ENCODE results near the gene TMEM175. TPM values are rescaled to one million over a fixed set of nuclear protein-coding genes. Genes with fewer than 3 reads are reported as not detected.

The TMEM175 gene
- total and polyA plus RNA-seq, 9 of the 15 experiments (the other 6 are each of a cell fraction or from before 2014, with no cell fraction given): 0.13 to 30.9 (median 9.4) TPM

- TF ChIP-seq HMBOX1 (IDR thresholded peaks at IDR 0.05) (no peak), GATA2 (CRISPR knock-in tag; IDR thresholded peaks at IDR 0.05) (no peak), POLR3A (IDR thresholded peaks at IDR 0.05; ENCODE audit: borderline replicate concordance, extremely low read depth, insufficient read depth, insufficient read length) (no peak), ZNF316 (IDR thresholded peaks at IDR 0.05) (no peak), CBFA2T3 (IDR thresholded peaks at IDR 0.05) (no peak), ZNF3 (CRISPR knock-in tag; IDR thresholded peaks at IDR 0.05) (no peak), CBX8 (IDR thresholded peaks at IDR 0.05; ENCODE audit: borderline replicate concordance, extremely low read depth, low read depth, low read length, poor library complexity, severe bottlenecking) (no peak), ZNF79 (CRISPR knock-in tag; IDR thresholded peaks at IDR 0.05; ENCODE audit: low read depth) (no peak), ZNF224 (CRISPR knock-in tag; IDR thresholded peaks at IDR 0.05) (no peak), HNRNPK (IDR thresholded peaks at IDR 0.05; ENCODE audit: low read depth, low read length, poor library complexity, severe bottlenecking) (no peak), ARID4B (CRISPR knock-in tag; IDR thresholded peaks at IDR 0.05) (peak; percentile 57; the same call in 1 of the 2 replicates), POLR2G (IDR thresholded peaks at IDR 0.05; ENCODE audit: low read depth, low read length) (peak; percentile 91), ETS1 (conservative IDR thresholded peaks at IDR 0.05; ENCODE audit: control insufficient read depth, low read depth, low read length) (no peak), PHB2 (IDR thresholded peaks at IDR 0.05; ENCODE audit: low read depth) (no peak), SMARCC2 (IDR thresholded peaks at IDR 0.05; ENCODE audit: low read depth) (no peak), ZNF512 (tag; IDR thresholded peaks at IDR 0.05) (no peak), EP300 (IDR thresholded peaks at IDR 0.05; ENCODE audit: low read length) (no peak), PHTF2 (CRISPR knock-in tag; IDR thresholded peaks at IDR 0.05) (no peak), NR2F6 (CRISPR knock-in tag; IDR thresholded peaks at IDR 0.05) (no peak), TAF9B (IDR thresholded peaks at IDR 0.05; ENCODE audit: partially characterized antibody) (no peak), COPS2 (conservative IDR thresholded peaks at IDR 0.05) (no peak)
Measured at GRCh38 chr4:986879-987623, 54.8 kb downstream of the TMEM175 start, which contains the start of gene IDUA (continued).

Measured in K562 (cell line).